ENCODE data around the gene CTTN. TPM values are rescaled to one million over a fixed set of nuclear protein-coding genes. Genes with fewer than 3 reads are reported as not detected.

The CTTN gene
- total and polyA plus RNA-seq, 9 of the 15 experiments (the other 6 are each of a cell fraction or from before 2014, with no cell fraction given): 9.9 to 158 (median 99.7) TPM

DNA sequence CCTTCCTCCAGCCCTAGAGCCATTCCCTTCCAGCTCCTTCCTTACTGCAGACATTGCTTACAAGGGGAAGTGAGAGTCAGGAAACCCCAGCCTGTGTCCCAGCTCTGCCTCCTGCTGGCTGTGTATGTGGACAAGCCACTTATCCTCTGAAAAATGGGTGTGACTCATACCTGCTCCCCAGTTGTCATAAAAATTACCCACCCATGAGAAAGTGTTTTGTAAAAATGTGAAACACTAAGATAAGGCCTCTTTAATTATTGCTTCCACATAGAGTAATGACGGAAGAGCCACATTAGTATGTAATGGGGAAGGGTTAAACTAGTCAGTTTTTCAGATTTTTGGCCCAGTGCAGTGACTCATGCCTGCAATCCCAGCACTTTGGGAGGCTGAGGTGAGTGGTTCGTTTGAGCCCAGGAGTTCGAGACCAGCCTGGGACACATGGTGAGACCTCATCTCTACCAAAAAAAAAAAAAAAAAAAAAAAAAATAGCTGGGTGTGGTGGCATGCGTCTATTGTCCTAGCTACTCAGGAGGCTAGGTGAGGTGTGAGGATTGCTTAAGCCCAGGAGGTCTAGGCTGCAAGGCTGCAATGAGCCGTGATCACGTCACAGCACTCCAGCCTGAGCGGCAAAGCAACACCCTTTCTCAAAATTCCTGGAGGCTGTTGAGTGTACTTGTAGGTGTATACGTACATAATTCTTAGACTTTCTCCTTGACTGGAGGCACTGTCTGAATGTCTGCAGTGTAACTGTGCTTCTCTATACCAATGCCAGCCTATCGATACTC lies 84.9 kb downstream of the CTTN start (continued):
- no peak for TF ChIP-seq RERE (CRISPR knock-in tag; IDR thresholded peaks at IDR 0.05; ENCODE audit: borderline replicate concordance)
- TF ChIP-seq XRCC3 (IDR thresholded peaks at IDR 0.05): no peak
- TF ChIP-seq ZNF551 (CRISPR knock-in tag; IDR thresholded peaks at IDR 0.05): no peak
- TF ChIP-seq TCF7 (IDR thresholded peaks at IDR 0.05; ENCODE audit: borderline replicate concordance): no peak
- TF ChIP-seq, protein P1, sequence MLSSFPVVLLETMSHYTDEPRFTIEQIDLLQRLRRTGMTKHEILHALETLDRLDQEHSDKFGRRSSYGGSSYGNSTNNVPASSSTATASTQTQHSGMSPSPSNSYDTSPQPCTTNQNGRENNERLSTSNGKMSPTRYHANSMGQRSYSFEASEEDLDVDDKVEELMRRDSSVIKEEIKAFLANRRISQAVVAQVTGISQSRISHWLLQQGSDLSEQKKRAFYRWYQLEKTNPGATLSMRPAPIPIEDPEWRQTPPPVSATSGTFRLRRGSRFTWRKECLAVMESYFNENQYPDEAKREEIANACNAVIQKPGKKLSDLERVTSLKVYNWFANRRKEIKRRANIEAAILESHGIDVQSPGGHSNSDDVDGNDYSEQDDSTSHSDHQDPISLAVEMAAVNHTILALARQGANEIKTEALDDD (IDR thresholded peaks at IDR 0.05): peak; percentile 82
- TF ChIP-seq XRCC4 (IDR thresholded peaks at IDR 0.05; ENCODE audit: extremely low read depth, insufficient read depth, insufficient read length): no peak
- no peak for TF ChIP-seq MAFK (IDR thresholded peaks at IDR 0.05; ENCODE audit: low read length)
- TF ChIP-seq ZC3H11A (IDR thresholded peaks at IDR 0.05; ENCODE audit: low read depth, low read length): no peak
- TF ChIP-seq TEAD2 (tag; IDR thresholded peaks at IDR 0.05): no peak
- TF ChIP-seq CCAR2 (IDR thresholded peaks at IDR 0.05; ENCODE audit: low read depth, low read length): no peak
- TF ChIP-seq, protein P2, sequence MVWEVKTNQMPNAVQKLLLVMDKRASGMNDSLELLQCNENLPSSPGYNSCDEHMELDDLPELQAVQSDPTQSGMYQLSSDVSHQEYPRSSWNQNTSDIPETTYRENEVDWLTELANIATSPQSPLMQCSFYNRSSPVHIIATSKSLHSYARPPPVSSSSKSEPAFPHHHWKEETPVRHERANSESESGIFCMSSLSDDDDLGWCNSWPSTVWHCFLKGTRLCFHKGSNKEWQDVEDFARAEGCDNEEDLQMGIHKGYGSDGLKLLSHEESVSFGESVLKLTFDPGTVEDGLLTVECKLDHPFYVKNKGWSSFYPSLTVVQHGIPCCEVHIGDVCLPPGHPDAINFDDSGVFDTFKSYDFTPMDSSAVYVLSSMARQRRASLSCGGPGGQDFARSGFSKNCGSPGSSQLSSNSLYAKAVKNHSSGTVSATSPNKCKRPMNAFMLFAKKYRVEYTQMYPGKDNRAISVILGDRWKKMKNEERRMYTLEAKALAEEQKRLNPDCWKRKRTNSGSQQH (CRISPR knock-in tag; IDR thresholded peaks at IDR 0.05): no peak
- TF ChIP-seq FOXO4 (CRISPR knock-in tag; IDR thresholded peaks at IDR 0.05): no peak
- no peak for TF ChIP-seq ZNF165 (CRISPR knock-in tag; IDR thresholded peaks at IDR 0.05; ENCODE audit: borderline replicate concordance)
- no peak for TF ChIP-seq U2AF2 (optimal IDR thresholded peaks at IDR 0.05; ENCODE audit: low read depth, low read length)
- TF ChIP-seq, protein P3, sequence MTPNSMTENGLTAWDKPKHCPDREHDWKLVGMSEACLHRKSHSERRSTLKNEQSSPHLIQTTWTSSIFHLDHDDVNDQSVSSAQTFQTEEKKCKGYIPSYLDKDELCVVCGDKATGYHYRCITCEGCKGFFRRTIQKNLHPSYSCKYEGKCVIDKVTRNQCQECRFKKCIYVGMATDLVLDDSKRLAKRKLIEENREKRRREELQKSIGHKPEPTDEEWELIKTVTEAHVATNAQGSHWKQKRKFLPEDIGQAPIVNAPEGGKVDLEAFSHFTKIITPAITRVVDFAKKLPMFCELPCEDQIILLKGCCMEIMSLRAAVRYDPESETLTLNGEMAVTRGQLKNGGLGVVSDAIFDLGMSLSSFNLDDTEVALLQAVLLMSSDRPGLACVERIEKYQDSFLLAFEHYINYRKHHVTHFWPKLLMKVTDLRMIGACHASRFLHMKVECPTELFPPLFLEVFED (CRISPR knock-in tag; conservative IDR thresholded peaks at IDR 0.05): no peak
- TF ChIP-seq STAT5B (CRISPR knock-in tag; IDR thresholded peaks at IDR 0.05): no peak
- TF ChIP-seq ZNF124 (CRISPR knock-in tag; IDR thresholded peaks at IDR 0.05): no peak
- TF ChIP-seq BDP1 (IDR thresholded peaks at IDR 0.05; ENCODE audit: insufficient read depth, insufficient read length): no peak

Data from K562 (cell line).